Bronchial epithelial cell (primary cell): ENCODE data around the gene IL3. TPM values are rescaled to one million over a fixed set of nuclear protein-coding genes. Genes with fewer than 3 reads are reported as not detected.

Experiments
- DNase-seq: peaks from one replicate; pipeline ENCODE4 v3.0.0-alpha.2; 2010; ENCODE audit warnings: low read depth
- FAIRE-seq: peaks from 2 replicates; lab custom pipeline; 2011; peaks lifted over from hg19 to GRCh38; lab: Jason Lieb, UNC
- H3K27me3 ChIP-seq: 2 replicates; pipeline ENCODE4 v1.5.1; 2011; ENCODE audit warnings: low read length; ENCODE audit not compliant: control insufficient read depth, insufficient read depth
- H3K36me3 ChIP-seq: 2 replicates; pipeline ENCODE4 v1.5.1; 2011; ENCODE audit warnings: low read length; ENCODE audit not compliant: control insufficient read depth, insufficient read depth
- H3K4me3 ChIP-seq: 2 replicates; pipeline ENCODE4 v1.5.1; 2011; ENCODE audit warnings: mild to moderate bottlenecking, low read depth, low read length, control low read depth
- CTCF ChIP-seq: IDR thresholded peaks from 2 replicates; pipeline ENCODE4 v1.5.1; 2011; ENCODE audit warnings: mild to moderate bottlenecking, moderate library complexity, low read length, control low read depth, inconsistent platforms; ENCODE audit not compliant: insufficient read depth, severe bottlenecking
- total RNA-seq: library from RNA; depleted of rRNA; stranded (reverse); fragments of >200 nt; gene quantifications from 2 replicates; pipeline ENCODE4 v1.2.1, GENCODE V29; 2014

Gene IL3
- total RNA-seq, 1 donor from 2014 or later = not detected

DNA sequence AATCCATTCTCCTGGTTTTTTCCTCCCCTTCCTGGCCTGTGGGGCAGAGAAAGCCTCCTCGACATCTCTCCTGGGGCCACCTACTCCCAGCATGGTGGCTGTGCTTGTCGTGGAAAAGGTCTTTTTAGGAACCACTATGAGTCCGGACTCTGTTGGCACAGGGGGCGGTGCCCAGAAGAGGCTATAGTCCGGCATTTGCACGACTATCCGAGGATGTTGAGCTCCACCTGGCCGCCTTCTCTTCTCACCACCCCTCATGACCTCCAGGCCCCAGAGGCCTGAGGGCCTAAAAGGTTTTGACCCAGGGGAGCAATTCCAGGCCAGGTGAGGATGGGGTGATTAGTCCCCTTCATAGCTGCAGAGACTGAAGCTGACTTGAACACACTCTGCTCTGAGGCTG is 27.2 kb downstream of the IL3 start:
- DNase-seq (no peak), FAIRE-seq (no peak)
- TF ChIP-seq CTCF = no peak
- H3K4me3 ChIP-seq = no peak overlapping the region
- H3K36me3 ChIP-seq = no peaks in the 10 kb centered on the region
- no peaks in the 10 kb centered on the region for H3K27me3 ChIP-seq

DNA sequence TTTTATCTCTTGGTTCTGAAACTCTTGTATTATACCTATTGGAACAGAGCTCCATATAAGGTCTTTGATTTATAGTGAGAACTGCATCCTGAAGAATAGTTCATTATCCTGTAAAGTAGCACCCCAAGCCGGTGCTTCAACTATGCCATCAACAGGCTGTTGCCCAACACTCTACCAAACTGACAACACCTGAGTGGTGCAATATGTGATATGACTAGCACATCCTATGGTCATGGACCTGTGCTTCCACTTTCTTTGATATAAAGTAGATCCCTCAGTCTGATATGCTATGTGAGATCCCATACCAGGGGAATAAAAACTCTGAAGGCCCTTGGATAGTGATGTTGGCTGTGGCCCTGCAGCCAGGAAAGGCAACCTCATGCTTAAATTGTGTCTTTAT is 28.9 kb downstream of the IL3 start:
- Histone ChIP-seq H3K36me3 (no peaks in the 10 kb centered on the region), H3K27me3 (no peaks in the 10 kb centered on the region), H3K4me3 (no peak overlapping the region)
- DNase-seq (peak; percentile 68), FAIRE-seq (no peak)
- no peak for TF ChIP-seq CTCF

GRCh38 chr5:132090107-132090506 is 29.7 kb downstream of the IL3 start:
- no peak for FAIRE-seq
- Histone ChIP-seq H3K4me3 (no peak overlapping the region), H3K36me3 (no peaks in the 10 kb centered on the region), H3K27me3 (no peaks in the 10 kb centered on the region)
- TF ChIP-seq CTCF = no peak
- DNase-seq = peak; percentile 90

- H3K36me3 ChIP-seq = no peaks in the 10 kb centered on the region
- H3K27me3 ChIP-seq = no peaks in the 10 kb centered on the region
- no peak overlapping the region for H3K4me3 ChIP-seq
- FAIRE-seq (no peak), DNase-seq (no peak)
- no peak for TF ChIP-seq CTCF
These were observed 32.8 kb downstream of the IL3 start for GRCh38 chr5:132093271-132093670.

- no peaks in the 10 kb centered on the region for H3K36me3 ChIP-seq
- H3K4me3 ChIP-seq = no peak overlapping the region
- H3K27me3 ChIP-seq = no peaks in the 10 kb centered on the region
- DNase-seq = peak; percentile 94
- no peak for TF ChIP-seq CTCF
- peak; percentile 70 for FAIRE-seq
These were observed 34.1 kb downstream of the IL3 start for GRCh38 chr5:132094393-132095076.

GRCh38 chr5:132095077-132095410 is 34.6 kb downstream of the IL3 start:
- FAIRE-seq = no peak
- H3K27me3 ChIP-seq = no peaks in the 10 kb centered on the region
- no peak for TF ChIP-seq CTCF
- no peak for DNase-seq
- no peaks in the 10 kb centered on the region for H3K36me3 ChIP-seq
- H3K4me3 ChIP-seq = no peak overlapping the region
